ENCODE results near the gene DNASE1.
A peak's percentile ranks its signal among the peaks of the same experiment; 100 is the strongest.
"Not testable (repeated sequence)": the region's sequence is repeated elsewhere in the genome, so short reads cannot be mapped to it uniquely, and the experiment has no call there.

Gene DNASE1

GRCh38 chr16:3641801-3642396 lies 12.6 kb upstream of the DNASE1 start:
- no peak for ATAC-seq

DNA sequence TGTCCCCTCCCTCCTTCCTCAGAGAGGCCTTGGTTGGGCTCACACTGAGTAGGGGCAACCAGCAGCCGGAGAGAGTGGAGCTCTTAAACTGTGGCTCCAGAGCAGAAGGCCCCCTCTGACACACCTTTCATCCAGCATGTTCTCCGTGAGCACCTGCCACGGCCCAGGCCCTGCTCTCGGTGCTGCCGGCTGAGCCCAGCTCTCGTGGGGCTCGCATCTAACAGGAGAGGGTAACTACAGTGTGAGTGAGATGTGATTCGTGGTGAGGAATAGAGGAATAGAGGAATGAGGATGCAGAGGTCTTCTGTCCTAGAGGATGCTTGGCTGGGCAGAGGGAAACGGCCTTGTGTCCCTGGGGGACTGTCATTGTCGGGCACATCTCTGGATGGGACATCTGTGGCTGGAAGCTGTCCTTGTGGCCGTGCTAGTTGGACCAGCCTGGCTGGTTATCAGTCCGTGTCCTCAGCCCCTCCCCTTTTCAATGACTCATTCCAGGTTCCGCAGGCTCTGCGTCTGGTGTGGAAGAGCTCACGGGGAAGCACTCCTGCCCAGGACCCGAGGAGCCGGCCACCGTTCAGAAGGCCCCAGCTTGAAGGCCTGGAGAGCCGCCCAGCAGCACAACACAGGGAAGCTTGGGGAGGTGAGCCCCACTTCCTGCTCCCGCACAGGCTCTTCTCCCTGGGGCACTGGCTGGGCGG lies 11.9 kb upstream of the DNASE1 start:
- DNase-seq (no peak), ATAC-seq (no peak)

More at GRCh38 chr16:3641801-3642396, 12.6 kb upstream of the DNASE1 start:
- no peak for DNase-seq

DNA sequence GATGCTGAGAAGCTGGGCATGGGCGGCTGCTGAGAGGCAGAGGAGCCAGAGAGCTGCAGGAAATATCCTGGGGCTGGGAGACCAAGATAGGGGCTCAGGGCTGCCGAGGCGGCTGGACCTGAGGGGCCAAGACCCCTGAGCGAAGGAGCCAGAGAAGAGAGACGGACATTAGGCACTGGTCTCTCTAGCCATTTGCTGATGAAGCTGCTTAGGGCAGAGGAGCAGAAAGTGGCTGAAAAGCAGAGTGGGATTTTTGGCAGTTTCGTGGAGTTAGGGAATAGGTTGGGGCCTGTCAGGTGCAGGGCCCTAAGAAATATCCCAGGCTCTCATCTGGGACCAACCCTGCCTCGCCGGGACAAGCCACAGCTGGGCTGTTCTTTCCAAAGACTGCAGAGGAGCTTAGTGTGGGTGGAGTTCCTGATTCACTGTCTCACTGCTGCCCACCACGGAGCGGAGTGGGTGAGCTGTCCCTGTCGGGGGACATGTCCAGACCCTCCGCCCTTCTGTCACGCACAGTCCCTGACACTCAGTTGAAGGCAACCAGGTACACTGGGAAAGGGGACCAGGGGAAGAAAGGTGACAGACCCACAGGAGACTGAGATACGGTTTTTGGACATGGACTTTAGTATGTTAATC lies 11.3 kb upstream of the DNASE1 start:
- ATAC-seq: no peak
- DNase-seq: no peak

DNA sequence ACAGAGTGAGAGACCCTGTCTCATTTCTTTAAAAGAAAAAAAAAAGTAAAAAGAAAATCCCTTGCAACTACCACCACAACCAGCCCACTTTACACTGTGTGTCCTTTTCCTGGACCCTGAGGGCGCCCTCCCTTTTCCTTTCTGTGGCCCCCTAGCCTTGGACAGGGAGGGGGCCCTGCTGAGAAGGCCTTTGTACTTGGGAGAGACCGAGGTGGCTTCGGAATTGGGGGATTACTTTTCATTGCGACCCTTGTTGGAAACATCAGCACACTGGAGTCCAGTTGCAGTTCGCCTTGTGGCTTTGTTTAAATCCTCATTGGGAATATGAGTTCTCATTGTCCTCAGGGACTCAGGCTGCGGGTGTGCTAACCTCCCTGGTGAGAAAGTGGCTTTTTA lies 9.4 kb upstream of the DNASE1 start:
- ATAC-seq: no peak
- no peak for DNase-seq

- no peak for DNase-seq
- ATAC-seq: no peak
These were observed 8.8 kb upstream of the DNASE1 start for GRCh38 chr16:3645504-3646347.

DNA sequence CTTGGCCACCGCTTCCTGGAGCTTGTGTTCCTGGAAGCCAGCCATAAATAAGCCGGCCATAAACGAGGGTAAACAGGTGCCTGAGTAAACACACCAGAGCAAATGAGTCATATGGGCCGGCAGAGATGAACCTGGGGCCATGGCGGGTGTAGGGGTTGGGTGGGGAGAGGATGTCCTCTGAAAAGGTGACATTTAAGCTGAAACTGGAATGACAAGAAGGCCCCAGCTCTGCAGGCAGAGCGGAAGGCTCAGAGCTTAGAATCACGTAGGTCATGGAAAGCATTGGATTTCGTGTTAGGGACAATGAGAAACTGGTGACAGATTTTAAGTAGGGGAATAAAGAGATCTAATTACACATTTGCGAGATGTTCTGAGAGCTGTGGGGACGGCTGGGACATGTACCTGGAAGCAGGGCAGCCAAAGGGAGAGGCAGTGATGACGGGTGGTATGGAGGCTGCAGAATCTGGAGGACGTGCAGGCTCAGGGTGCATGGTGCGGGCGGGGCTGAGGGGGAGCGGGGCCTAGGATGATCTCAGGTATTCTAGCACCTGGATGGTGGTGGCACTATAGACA lies 8.1 kb upstream of the DNASE1 start:
- ATAC-seq (no peak), DNase-seq (no peak)

DNA sequence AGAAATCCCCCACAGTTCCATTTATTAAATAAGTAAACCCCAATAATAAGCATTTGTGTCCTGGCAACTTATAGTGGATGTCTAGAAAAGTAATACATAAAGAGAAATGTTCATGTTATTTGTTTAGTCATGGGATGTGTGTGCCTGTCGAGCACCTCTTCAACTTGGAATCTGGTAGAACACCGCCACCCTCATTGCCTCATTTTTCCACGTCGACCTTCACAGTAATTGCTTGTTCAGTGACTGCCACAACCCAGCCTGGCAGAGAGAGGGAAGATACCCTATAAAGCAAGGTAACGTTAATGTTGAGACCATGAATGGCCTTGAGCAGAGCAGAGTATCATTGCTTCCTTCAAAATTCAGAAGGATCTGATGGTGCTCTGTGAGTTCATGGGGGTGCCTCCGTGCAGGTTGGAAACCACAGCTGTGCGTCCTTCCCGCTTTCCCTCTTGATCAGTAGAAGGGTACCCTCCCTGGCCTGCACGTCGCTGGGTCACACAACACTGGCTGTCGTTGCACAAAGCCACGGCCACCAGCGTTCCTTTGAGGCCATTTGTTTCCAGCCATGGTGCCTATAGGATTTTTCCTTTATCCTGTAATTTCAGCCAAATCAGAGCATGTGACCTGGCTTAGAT lies 3.7 kb upstream of the DNASE1 start:
- no peak for DNase-seq
- no peak for ATAC-seq

DNA sequence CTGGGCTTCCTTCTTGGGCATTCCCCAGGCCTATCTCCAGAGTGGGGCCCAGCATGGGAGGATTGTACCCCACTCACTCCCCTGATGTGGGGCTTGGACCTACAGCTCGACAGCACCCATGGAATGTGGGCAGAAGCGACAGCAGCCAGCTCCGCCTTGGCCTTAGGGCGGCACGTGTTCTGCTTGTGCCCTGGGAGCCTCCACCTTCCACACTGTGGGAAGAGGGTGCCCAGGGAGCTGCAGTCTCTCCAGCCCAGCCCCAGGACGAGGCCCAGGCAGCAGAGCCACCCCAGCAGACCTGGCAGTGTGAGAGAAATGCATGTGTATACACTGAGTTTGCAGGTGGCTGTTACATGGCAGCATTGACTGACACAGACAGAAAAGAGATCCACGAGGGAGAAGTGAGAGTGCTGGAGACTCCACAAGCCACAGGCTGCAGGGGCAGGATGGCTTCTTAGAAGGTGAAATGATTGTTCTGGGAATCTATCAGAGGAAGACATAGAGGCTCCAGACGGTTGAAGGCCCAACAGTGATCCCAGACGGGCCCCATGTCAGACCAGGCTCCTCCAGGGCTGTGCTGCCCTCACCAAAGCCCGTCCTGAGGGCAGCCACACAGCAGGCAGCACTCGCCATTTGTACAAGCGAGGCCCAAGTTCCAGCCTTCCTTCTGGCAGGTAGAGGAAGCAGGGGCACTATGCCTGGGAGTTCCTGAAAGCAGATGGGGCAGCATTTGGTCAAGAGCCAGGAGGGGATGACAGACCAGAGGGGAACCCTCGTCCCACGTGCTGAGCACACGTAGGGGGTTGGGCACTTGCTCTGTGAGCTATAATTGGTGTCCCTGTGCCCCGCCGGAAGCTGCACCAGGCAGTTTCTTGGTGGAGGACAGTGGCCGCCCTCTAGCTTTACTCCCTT lies 2.8 kb upstream of the DNASE1 start:
- ATAC-seq: no peak
- DNase-seq: no peak

DNA sequence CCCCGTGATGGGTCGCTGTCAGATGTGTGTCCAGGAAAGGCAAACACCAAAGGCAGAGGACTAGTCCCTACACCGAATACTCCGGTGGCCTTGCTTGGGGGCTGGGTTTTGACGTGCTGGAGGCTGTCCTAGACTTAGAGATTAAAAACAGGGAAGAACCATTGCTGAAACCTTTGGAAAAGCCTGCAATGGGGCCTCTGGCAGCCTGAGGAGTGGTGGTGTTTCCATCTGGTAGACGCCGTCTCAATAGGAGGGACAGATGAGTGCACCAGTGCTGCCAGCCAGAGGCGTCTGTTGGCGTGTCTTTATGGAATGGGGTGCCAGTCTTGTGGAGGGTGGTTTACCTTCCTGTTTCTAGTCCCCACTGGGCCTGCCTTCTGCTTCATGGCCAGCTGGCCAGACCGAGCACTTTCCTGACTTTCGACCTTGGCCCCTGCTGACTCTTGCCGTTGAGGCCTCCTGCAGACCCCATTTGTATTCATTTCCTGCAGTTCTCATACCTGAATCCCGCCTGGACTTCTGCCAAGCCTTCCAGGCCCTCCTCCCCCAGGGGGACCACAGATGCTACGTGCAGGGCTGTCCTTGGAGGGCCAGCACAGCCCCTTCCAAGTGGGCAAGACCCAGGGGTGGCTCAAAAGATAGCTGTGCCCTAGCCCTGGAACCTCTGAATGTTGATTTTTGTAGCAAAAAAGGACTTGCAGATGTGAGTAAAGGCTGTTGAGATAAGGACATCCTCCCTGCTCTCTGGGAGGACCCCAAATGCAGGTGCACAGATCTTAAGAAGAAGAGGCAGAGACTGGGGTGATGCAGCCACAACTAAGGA lies 1.9 kb upstream of the DNASE1 start:
- ATAC-seq (no peak), DNase-seq (peak; percentile 1)

DNA sequence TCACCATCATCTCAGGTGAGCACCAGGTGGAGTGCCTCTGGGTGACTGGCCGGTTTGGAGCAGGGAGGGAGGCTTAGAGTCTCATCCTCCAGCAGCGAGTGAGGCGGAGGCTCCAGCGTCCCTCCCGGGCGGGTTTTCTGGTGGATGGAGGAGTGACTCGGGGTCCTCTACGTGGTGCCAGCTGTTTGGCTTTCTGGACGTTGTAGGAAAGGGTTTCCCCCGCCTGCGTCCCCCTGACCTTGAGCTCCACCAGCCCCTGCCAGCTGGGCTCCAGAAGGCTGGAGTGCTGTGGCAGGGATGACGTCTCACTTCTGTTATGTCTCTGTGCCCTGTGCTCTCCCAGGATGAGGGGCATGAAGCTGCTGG lies 522 bp downstream of the DNASE1 start:
- no peak for ATAC-seq
- no peak for DNase-seq

DNA sequence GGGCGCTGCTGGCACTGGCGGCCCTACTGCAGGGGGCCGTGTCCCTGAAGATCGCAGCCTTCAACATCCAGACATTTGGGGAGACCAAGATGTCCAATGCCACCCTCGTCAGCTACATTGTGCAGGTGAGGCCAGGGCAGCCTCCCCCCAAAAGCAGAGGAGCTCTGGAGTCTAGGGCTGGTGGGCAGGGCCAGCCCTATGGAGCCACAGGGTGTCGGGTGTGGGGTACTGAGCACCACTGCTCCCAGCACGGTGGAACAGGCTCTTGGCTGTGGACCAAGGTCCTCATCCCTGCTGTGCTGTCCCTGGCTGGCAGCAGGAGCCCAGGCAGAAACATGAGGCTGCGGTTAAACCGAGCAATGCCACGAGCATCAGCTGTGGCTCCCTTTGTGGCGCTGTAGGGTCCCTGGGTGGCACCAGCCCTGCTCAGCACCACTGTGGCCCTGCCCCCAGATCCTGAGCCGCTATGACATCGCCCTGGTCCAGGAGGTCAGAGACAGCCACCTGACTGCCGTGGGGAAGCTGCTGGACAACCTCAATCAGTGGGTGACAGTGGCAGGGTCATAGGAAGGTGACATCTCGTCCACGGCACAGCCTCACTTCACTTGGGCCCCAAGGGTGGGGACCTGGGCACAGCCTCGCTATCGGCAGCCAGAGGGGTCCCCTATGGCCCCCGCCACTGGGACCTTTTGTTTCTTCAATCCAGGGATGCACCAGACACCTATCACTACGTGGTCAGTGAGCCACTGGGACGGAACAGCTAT lies 1.1 kb downstream of the DNASE1 start:
- DNase-seq (no peak), ATAC-seq (no peak)

DNA sequence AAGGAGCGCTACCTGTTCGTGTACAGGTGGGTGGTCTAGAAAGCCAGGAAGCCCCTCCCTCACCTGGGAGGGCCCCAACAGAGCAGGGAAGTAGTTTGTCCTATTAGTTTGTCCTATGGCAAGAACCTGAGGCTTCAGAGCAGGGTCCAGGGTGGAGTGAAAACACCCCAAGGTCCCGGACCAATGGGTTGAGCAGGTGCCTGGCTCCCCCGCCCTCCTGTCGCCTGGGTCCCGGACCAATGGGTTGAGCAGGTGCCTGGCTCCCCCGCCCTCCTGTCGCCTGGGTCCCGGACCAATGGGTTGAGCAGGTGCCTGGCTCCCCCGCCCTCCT lies 1.6 kb downstream of the DNASE1 start:
- not testable (repeated sequence) for DNase-seq, ATAC-seq

- peak; percentile 49 for DNase-seq
- peak; percentile 71 for ATAC-seq
These were observed 2.3 kb downstream of the DNASE1 start for GRCh38 chr16:3656491-3657468.

GRCh38 chr16:3659251-3659650 lies 4.8 kb downstream of the DNASE1 start:
- no peak for DNase-seq

GRCh38 chr16:3661311-3661710 lies 6.8 kb downstream of the DNASE1 start:
- ATAC-seq: no peak
- no peak for DNase-seq

More at GRCh38 chr16:3659251-3659650, 4.8 kb downstream of the DNASE1 start:
- no peak for ATAC-seq

- DNase-seq (no peak), ATAC-seq (no peak)
These were observed 7.4 kb downstream of the DNASE1 start for GRCh38 chr16:3661922-3662321.

DNA sequence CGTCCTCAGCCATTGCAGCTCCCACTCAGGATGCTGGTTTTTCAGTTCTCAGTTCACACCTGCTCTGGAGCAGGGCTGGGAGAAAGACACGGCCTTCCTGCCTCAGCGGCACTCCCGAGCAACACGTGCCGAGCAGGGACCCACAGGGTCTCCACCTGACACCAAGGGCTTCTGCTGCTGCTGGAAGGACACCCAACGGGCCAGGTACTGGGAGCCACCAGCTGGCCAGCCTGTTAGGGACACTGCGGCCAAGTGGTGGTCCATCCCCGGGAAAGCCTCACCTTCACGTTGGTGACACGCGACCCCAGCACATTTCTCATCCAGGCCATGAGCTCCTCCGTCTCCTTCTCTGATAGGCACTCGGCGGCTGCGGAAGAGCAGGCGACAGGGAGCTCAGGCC lies 8.1 kb downstream of the DNASE1 start:
- no peak for ATAC-seq
- DNase-seq: no peak

All from stimulated activated naive CD8-positive, alpha-beta T cell treated with anti-CD3 and anti-CD28 coated beads, Interleukin-15, Interleukin-2, amounts not matched to agents 100 U/mL and 50 U/mL, for 24 hours (primary cell).